ENCODE results near the gene LAMB1. TPM values are rescaled to one million over a fixed set of nuclear protein-coding genes. Genes with fewer than 3 reads are reported as not detected.

Gene LAMB1
- total and polyA plus RNA-seq, 2 experiments from 2014 or later, result 284 to 323 TPM

DNA sequence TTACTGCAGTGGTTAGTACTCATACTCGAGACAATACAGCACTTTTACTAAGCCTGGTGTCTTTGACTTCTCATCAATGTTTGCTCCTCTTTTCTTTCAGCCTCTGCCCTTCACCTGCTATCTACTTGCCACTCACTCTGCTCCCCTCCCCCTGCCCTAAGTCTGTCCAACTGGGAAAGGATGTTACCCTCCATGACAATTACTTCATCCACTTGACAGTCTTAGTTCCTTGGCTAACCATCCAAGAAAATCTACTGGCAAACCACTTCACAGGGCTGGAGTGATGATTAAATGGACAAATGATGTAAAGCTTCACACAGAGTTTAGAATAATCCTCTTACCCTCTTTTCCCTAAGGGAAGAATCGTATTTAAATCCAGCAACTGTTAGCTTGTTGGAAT is 120.2 kb downstream of the LAMB1 start:
- no peak overlapping the region for H2AFZ ChIP-seq
- 77% methylated on average over 2 of the region's 2 CpGs for WGBS (ENCODE audit: low lambda C conversion rate, missing lambda C conversion rate)
- no peaks in the 10 kb centered on the region for H3K9me3 ChIP-seq (ENCODE audit: low read depth)
- no peak overlapping the region for H3K4me3 ChIP-seq
- H3K9me2 ChIP-seq (replicated peaks; ENCODE audit: insufficient read depth), result no peaks in the 10 kb centered on the region
- no peak overlapping the region for H3K27ac ChIP-seq
- TF ChIP-seq EZH2 (IDR thresholded peaks at IDR 0.05; ENCODE audit: borderline replicate concordance) (no peak), EZH2phosphoT487 (IDR thresholded peaks at IDR 0.05; ENCODE audit: low read depth, severe bottlenecking, unreplicated experiment) (no peak)
- TF ChIP-seq, protein P1, sequence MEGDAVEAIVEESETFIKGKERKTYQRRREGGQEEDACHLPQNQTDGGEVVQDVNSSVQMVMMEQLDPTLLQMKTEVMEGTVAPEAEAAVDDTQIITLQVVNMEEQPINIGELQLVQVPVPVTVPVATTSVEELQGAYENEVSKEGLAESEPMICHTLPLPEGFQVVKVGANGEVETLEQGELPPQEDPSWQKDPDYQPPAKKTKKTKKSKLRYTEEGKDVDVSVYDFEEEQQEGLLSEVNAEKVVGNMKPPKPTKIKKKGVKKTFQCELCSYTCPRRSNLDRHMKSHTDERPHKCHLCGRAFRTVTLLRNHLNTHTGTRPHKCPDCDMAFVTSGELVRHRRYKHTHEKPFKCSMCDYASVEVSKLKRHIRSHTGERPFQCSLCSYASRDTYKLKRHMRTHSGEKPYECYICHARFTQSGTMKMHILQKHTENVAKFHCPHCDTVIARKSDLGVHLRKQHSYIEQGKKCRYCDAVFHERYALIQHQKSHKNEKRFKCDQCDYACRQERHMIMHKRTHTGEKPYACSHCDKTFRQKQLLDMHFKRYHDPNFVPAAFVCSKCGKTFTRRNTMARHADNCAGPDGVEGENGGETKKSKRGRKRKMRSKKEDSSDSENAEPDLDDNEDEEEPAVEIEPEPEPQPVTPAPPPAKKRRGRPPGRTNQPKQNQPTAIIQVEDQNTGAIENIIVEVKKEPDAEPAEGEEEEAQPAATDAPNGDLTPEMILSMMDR (IDR thresholded peaks at IDR 0.05; ENCODE audit: poor library complexity), result no peak
- H4K20me1 ChIP-seq (ENCODE audit: insufficient read depth, poor library complexity, severe bottlenecking), result no peaks in the 10 kb centered on the region
- H3K27me3 ChIP-seq, result peaks cover 4% of the 10 kb centered on the region
- H3K4me1 ChIP-seq (ENCODE audit: insufficient read depth), result no peaks in the 10 kb centered on the region
- H3K36me3 ChIP-seq (replicated peaks; ENCODE audit: insufficient read depth, low read depth), result no peaks in the 10 kb centered on the region
- DNase-seq (ENCODE audit: low spot score), result no peak
- H3K79me2 ChIP-seq, result no peaks in the 10 kb centered on the region
- H3K4me2 ChIP-seq, result no peak overlapping the region

DNA sequence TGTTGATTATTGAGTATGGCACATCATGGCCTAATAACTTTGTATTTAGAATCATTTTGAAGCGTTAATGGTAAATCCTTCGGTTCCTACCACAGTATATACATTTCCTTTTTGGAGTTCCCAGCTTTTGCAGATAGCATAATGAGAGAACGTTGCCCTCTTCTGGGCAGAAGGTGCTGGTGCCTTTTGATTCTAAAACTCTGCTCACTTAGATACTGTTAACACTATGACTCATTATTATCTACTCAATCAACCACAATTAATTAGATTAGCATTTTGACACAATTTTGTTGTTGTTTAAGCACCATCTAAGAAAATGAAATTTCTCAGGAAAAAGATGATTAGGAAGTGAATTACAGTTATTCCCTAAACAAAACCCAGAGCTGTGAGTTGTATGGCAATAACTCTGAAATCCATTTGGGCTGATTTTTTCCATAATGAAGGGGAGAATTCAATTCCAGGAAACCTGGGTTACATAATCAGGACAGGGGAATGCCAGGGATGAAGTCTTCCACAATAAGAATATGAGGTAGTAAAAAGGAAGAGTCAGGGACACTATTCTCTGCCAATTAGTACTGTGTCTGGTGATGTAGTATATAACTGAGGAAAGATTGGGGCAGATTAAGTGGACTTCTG is 123.4 kb downstream of the LAMB1 start:
- Histone ChIP-seq H3K36me3 (replicated peaks; ENCODE audit: insufficient read depth, low read depth) (no peaks in the 10 kb centered on the region), H4K20me1 (ENCODE audit: insufficient read depth, poor library complexity, severe bottlenecking) (no peaks in the 10 kb centered on the region), H3K4me1 (ENCODE audit: insufficient read depth) (no peaks in the 10 kb centered on the region), H3K4me2 (no peak overlapping the region), H3K9me3 (ENCODE audit: low read depth) (no peaks in the 10 kb centered on the region), H2AFZ (no peak overlapping the region), H3K79me2 (no peaks in the 10 kb centered on the region), H3K27me3 (peaks cover 7% of the 10 kb centered on the region), H3K27ac (no peak overlapping the region), H3K4me3 (no peak overlapping the region), H3K9me2 (replicated peaks; ENCODE audit: insufficient read depth) (no peaks in the 10 kb centered on the region)
- peak; percentile 75 for DNase-seq (ENCODE audit: low spot score)
- TF ChIP-seq EZH2phosphoT487 (IDR thresholded peaks at IDR 0.05; ENCODE audit: low read depth, severe bottlenecking, unreplicated experiment), result no peak
- TF ChIP-seq, protein P1 (IDR thresholded peaks at IDR 0.05; ENCODE audit: poor library complexity), result peak; percentile 85
- WGBS (ENCODE audit: low lambda C conversion rate, missing lambda C conversion rate), result 21% methylated on average over 3 of the region's 3 CpGs

DNA sequence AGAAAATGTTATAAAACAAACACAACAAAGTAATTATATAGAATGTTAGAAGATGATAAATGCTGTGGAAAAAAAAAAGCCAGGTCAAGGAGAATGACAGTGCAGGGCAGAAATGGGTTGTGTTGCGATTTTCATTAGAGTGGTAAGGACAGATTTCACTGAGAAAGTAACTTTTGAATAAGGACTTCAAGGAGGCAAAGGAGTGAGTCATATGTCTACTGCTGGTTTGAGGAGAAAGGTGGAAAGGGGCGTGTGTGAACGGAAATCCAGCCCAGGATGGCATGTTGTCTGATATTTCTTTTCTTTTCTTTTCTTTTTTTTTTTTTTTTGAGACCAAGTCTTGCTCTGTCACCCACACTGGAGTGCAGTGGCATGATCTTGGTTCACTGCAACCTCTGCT is 124.3 kb downstream of the LAMB1 start:
- DNase-seq (ENCODE audit: low spot score), result no peak
- Histone ChIP-seq H3K27me3 (peaks cover 4% of the 10 kb centered on the region), H3K27ac (no peak overlapping the region), H3K9me3 (ENCODE audit: low read depth) (no peaks in the 10 kb centered on the region), H3K36me3 (replicated peaks; ENCODE audit: insufficient read depth, low read depth) (no peaks in the 10 kb centered on the region), H3K9me2 (replicated peaks; ENCODE audit: insufficient read depth) (no peaks in the 10 kb centered on the region), H3K79me2 (no peaks in the 10 kb centered on the region), H3K4me1 (ENCODE audit: insufficient read depth) (no peaks in the 10 kb centered on the region), H3K4me2 (no peak overlapping the region), H2AFZ (no peak overlapping the region), H4K20me1 (ENCODE audit: insufficient read depth, poor library complexity, severe bottlenecking) (no peaks in the 10 kb centered on the region), H3K4me3 (no peak overlapping the region)
- TF ChIP-seq EZH2phosphoT487 (IDR thresholded peaks at IDR 0.05; ENCODE audit: low read depth, severe bottlenecking, unreplicated experiment) (no peak), EZH2 (IDR thresholded peaks at IDR 0.05; ENCODE audit: borderline replicate concordance) (no peak)
- TF ChIP-seq, protein P1 (IDR thresholded peaks at IDR 0.05; ENCODE audit: poor library complexity), result no peak
- WGBS (ENCODE audit: low lambda C conversion rate, missing lambda C conversion rate), result 87% methylated on average over 3 of the region's 3 CpGs
